Renal pelvis (tissue), 4 donors: ENCODE data around the gene NOXRED1. TPM values are rescaled to one million over a fixed set of nuclear protein-coding genes. Genes with fewer than 3 reads are reported as not detected.

ENCODE experiments used
- DNase-seq: peaks from one replicate; pipeline ENCODE4 v3.0.0-alpha.2; 2013
- polyA plus RNA-seq, 3 donors: library from polyadenylated mRNA; unstranded; fragments of 120-200 nt; gene quantifications; one replicate each; pipeline ENCODE4 v1.2.1, GENCODE V29; 2013; ENCODE audit not compliant: insufficient read length in 3 of 3

The NOXRED1 gene
- polyA plus RNA-seq, 3 donors = 2.0 to 4.5 (median 2.8) TPM

DNA sequence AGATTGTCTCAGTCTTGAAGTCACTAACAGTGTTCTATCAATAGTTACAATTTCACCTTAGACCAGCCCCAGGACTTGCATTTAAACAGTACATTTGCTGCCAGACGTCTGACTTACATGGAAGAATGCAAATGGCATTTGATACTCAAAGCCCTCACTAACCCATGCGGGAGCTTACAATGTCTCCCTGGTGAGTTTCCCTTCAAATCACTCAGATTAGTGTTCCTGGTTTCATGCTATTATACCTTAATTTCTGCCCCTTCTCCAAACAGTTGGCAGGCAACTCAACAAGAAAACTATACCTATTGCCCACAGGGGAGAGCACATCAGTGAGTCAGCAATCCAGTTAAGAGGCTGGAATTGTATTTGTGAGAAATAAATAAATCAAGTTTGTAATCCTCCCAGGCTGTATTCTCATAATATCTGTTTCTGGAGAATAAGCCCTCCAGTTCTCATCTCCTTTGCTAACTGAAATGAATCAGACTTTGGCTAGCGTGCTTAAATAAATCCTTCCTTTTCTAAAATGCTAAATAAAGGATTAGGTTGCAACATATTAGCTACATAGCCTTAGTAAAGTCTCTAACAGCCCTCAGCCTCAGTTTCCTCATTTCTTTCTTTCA, 78.8 kb downstream of the NOXRED1 start:
- no peak for DNase-seq

Other genes with a start within 250 kb of the NOXRED1 start
- gene TMEM63C, start 241.7 kb downstream of the NOXRED1 start, polyA plus RNA-seq = 1 to 10 TPM; 2.2 to 2.6 (median 2.4) TPM
- gene NGB, start 152.3 kb downstream of the NOXRED1 start, polyA plus RNA-seq = not detected
- gene POMT2, start 102.6 kb downstream of the NOXRED1 start, polyA plus RNA-seq = 10 to 100 TPM; 36.6 to 54.2 (median 44.1) TPM
- 10 to 100 TPM; 31.8 to 33.6 (median 33.5) TPM for gene GSTZ1, start 102.5 kb downstream of the NOXRED1 start, polyA plus RNA-seq
- 10 to 100 TPM; 18.1 to 25.4 (median 24.5) TPM for gene TMED8, start 46.4 kb downstream of the NOXRED1 start, polyA plus RNA-seq
- 10 to 100 TPM in 1 of 3 donors, 1 to 10 TPM in 2; 8.0 to 10.8 (median 8.3) TPM for gene SAMD15, start 46.1 kb downstream of the NOXRED1 start, polyA plus RNA-seq
- 10 to 100 TPM; 29.7 to 32.0 (median 31.3) TPM for gene VIPAS39, start 34.1 kb upstream of the NOXRED1 start, polyA plus RNA-seq
- 100 to 1,000 TPM; 173 to 234 (median 209) TPM for gene AHSA1, start 34.6 kb upstream of the NOXRED1 start, polyA plus RNA-seq
- gene ISM2, start 75.3 kb upstream of the NOXRED1 start, polyA plus RNA-seq = 1 to 10 TPM; 2.1 to 2.9 (median 2.7) TPM
- 10 to 100 TPM; 64.8 to 77.3 (median 67.5) TPM for gene SPTLC2, start 193.1 kb upstream of the NOXRED1 start, polyA plus RNA-seq